GM18499 (cell line): ENCODE measurements around the gene ZBTB7B.

ENCODE experiments used
- ATAC-seq: cut with Tn5 transposase; IDR thresholded peaks from one replicate; pipeline ENCODE4 v1.9.1; 2021; ENCODE audit warnings: moderate number of reproducible peaks; ENCODE audit not compliant: insufficient read depth, unreplicated experiment

Gene ZBTB7B

DNA sequence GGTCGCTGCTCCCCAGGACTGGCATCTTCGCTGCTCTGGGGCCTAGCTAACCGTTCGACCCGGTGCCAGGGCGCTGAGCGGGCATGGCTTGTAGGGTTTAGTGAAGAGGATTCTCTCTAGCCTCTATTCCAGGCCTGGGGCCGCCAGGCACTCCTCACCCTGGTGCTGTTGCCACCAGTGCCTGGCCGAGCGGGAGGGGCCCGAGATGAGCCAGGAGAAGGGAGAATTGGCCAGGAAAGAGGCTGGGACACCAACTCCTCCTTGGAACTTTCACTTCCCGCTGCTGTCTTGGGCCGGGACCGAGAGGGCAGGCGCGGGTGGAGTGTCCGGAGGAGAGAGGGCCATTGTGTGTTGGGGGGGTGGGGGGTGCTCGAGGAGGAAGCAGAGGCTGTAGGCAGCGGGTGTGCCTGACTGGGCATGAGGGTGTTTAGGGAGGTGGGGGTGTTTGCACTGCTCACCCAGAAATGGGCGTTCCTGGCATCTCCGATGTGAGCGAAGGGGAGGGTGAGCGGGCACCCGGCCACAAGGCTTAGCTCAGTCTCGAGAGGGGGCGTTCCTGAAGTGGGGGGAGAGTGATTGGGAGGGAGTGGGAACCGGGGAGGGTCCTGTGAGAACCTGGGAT lies 49.3 kb downstream of the ZBTB7B start:
- no peak for ATAC-seq

DNA sequence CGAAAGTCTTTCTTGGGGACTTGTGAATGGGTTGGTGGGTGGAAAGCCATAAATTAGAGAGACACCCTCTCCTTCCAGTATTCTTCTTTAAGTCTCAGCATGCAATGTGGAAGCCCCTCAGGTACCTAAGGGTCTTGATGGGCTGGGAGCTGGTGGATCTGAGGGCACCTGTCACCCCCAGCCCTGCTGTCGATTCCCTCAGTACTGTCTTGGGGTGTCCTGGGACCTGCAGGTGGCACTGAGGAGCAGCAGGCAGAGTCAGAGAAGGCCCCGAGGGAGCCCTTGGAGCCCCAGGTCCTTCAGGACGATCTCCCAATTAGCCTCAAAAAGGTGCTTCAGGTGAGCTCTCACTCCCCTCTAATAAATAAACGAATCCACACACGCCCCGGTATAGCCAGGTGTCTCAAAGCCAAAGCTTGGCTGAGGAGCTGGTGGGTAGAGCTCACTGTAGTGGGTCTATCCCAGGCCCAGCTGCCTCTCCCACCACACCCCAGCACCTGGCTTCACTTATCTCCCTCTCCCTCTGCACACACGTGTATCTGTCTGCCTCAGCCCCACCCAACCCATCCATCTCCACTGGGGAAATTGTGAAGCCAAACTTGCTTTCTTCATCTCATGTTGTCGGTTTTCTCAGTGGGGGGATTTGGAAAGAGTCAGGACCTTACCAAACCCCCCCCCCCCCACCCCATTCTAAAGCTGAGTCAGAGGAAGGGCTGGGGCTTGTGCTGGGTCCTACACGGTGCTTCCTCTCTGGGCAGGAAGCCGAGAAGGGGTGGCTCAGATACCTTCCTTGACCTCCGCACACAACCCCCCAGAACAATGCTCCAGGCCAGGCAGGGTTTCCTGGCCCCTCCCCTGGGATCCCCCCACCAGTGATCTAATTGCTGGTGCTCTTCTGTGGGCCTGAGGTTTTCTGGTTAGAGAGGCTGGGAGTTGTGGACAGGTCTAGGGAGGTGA lies 50.1 kb downstream of the ZBTB7B start:
- no peak for ATAC-seq

DNA sequence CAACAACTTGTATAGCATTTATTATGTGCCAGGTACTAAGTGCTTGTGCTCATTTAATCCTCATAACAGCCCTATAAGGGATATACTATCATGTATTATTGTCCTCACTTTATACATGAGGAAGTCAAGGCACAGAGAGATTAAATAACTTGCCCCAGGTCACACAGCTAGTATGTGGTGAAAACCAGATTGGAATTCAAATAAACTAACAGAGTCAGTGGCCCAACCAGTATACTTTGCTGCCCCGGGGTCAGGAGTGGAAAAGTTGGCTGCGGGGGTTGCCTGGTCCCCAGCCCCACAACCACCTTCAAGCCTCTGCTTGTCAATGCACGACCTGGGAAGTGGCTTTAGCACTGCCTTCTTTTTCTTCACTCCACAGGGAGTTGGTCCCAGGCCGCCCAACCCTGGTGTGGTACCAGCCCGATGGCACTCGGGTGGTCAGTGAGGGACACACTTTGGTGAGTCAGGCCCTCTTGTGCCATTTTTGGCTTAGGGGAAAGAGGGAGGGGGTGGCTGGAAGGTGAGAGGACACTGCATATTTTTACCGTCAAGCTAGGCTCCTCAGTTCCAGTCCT lies 51.0 kb downstream of the ZBTB7B start:
- ATAC-seq: no peak

DNA sequence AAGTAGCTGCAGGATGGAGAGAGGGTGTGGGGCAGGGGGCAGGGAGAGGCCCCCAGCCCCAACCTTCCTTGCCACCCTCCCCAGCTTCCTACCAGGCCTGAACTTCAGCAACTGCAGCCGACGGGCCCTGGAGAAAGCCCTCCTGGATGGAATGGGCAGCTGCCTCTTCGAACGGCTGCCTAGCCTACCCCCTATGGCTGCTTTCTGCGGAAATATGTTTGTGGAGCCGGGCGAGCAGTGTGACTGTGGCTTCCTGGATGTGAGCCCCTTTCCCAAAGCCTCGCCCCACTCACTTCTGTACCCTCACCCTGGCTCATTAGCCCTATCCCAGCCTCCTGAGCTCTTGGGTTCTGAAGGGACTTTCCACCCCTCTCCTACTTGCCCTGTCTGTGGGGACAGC lies 54.5 kb downstream of the ZBTB7B start:
- ATAC-seq: no peak

DNA sequence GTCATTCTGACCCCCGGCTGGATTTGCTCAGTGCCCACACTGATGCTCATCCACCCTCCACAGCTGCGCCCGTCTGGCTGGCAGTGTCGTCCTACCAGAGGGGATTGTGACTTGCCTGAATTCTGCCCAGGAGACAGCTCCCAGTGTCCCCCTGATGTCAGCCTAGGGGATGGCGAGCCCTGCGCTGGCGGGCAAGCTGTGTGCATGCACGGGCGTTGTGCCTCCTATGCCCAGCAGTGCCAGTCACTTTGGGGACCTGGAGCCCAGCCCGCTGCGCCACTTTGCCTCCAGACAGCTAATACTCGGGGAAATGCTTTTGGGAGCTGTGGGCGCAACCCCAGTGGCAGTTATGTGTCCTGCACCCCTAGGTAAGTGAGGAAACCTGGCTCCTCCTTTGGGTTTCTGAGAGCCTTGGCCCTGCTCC lies 55.2 kb downstream of the ZBTB7B start:
- no peak for ATAC-seq

DNA sequence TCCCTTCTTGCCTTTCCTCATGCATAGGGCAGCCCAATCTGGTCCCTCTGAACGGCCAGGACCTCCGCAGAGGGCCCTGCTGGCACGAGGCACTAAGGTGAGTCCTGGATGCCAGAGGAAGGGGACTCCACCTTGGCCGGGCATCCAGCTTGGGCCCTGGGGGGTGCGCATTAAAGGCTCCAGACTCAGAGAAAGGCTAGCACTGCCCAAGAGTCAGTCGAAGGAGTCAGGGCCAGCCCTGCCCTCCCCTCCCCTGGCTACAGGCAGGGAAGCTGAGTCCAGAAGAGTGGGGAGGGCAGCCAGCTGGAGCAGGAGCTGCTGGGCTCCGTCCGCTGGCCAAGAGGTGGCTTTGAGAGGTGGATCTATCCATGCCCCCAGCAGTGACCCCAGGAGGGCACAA lies 58.1 kb downstream of the ZBTB7B start:
- ATAC-seq: no peak

DNA sequence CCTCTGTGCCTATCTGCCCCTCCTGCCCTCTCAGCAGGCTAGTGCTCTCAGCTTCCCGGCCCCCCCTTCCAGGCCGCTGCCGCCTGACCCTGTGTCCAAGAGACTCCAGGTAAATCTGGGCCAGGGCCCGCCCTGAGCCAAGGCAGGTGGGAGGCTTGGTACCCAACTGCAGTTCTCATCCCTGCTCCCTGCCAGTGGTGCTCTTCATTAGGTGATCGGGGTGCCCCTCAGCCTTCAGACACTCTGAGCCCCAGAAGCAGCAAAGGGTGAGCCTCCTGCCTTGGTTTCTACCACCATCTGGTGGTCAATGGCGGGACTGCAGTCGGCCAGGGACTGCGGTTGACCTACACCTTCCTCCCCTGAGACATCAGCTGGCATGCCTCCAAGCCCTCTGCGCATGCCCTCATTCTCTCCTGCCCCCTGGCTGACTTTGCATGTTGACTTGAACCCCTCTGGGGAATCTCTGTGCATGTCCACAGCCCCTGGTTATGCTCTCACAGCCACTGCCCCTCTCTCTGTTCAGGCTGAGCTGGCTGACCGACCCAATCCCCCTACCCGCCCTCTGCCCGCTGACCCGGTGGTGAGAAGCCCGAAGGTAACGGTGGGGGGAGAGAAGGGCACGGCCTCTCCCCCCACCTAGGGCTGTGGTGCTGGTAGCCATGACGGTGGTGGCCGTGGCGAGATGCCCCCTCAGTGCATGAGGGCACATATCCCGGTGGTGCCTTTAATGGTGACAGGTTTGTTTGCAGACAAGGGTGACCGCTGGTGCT lies 59.0 kb downstream of the ZBTB7B start:
- no peak for ATAC-seq

DNA sequence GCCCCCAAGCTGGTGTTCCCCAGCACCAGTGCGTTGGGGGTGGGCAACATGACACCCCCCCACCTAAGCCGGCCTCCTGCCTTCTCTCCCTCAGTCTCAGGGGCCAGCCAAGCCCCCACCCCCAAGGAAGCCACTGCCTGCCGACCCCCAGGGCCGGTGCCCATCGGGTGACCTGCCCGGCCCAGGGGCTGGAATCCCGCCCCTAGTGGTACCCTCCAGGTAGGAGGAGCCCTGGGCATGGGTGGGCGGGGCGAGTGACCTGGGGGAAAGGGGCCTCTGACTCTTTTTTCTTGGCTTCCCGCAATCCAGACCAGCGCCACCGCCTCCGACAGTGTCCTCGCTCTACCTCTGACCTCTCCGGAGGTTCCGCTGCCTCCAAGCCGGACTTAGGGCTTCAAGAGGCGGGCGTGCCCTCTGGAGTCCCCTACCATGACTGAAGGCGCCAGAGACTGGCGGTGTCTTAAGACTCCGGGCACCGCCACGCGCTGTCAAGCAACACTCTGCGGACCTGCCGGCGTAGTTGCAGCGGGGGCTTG lies 59.6 kb downstream of the ZBTB7B start:
- no peak for ATAC-seq

DNA sequence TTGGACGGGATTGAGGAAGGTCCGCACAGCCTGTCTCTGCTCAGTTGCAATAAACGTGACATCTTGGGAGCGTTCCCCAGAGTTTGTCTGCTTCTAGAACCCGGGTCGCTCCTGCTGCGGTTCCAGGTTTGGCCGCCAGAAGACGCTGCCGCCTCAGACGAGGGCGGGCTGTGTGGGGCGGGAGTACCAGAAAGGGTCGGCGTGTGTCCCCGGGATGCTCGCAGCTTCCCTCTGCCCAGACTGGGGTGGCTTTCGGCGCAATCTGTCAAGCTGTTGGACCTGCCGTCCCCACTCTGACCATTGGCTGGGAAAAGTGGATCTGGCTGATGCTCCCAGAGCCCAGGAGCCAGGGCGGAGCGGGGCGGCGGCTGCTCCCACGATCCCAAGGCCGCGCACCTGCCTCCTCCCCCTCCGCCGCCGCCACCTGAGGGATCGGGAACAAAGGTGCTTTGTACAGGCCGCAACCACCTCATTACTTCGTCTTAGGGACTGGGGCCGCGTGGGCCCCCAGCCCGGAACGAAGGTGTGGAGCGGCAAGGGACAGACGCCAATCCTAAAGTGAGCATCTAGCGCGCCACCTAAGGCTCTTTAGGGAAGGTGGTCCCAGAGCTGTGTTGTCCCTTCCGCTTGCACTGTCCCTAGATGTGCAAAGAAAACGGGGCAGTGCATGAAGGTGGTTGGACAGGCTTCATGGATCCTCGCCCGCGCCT lies 60.3 kb downstream of the ZBTB7B start:
- no peak for ATAC-seq

DNA sequence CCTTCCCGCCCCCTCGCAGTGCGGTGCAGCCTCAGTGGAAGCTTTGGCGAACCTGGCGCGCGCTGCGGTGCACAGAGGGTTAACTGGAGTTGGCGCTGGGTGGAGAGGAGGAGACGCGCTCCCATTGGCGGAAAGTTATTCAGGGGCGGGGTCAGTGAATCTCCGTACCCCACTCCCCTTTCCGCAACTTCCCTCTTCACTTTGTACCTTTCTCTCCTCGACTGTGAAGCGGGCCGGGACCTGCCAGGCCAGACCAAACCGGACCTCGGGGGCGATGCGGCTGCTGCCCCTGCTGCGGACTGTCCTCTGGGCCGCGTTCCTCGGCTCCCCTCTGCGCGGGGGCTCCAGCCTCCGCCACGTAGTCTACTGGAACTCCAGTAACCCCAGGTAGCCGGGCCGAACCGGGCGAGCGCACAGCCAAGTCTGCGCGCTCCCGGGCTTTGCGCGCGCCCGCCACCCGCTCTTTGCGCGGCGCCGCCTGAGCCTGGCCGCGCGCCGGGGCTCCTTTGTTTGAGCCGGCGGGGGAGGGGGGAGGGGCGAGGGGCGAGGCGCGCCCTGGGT lies 61.0 kb downstream of the ZBTB7B start, which contains the start of gene EFNA4:
Gene EFNA4, plus strand, starts transcription at position 191 of the 561 bp plus-strand sequence. Its CDS starts 84 bp downstream, at position 275.
- peak; percentile 43 for ATAC-seq

DNA sequence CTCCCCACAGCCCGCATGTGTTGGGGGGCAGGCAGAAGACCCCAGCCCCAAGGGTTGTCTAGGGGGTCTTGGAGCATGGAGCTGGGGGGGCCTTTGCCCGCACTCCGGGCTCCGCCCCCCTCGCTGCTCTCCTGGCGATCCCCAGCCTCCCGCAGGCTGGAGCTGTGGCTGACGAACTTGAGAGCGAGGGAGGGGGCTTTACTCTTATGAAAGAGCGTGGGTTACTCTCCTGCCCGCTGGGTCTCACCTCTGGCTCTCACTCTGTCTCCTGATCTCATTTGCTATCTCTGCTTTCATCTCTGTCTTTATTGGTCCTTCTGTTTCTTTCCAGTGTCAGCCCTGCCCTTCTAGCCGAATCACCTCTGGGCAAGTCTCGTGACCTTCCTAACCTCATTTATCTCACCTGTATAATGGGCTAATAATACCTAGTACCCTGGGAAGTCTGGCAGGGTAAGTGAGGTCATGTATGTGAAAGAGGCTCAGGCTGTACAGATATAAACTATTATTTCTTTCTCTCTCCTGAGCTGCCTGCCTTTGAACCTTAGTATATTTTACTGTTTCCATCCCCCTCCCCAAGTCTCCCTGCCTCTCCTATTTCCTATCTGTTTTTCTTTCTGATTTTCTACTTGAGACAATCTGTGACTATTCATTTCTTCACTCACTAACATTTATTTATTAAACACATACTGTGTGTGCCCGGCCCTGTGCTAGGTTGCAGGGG lies 61.7 kb downstream of the ZBTB7B start:
- no peak for ATAC-seq

DNA sequence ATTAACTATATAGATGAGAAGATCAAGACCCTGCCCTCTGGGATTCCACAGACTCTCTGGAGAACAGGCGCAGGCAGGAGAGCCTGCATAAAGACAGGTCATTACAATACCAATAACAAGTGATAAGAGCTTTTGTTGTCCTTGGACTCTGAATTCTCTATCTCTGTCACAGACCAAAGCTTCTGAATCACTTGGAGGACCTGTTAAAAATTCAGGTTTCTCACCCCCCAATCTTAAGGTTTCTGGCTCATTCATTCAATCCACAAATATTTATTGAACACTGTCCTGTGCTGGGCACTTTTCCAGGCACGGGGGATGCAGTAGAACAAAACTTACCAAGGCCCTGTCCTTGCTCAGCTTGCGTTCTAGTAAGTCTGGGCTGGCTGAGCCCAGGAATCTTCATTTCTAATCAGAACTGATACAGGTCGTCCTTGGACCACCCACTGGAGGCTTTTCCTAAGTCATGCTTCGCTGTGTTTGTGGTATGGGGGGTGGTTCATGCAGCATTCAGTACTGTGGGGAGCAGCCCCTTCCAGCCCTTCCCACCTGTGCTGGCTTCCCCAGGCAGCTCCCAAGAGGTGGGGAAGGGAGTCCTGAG lies 62.3 kb downstream of the ZBTB7B start:
- no peak for ATAC-seq

DNA sequence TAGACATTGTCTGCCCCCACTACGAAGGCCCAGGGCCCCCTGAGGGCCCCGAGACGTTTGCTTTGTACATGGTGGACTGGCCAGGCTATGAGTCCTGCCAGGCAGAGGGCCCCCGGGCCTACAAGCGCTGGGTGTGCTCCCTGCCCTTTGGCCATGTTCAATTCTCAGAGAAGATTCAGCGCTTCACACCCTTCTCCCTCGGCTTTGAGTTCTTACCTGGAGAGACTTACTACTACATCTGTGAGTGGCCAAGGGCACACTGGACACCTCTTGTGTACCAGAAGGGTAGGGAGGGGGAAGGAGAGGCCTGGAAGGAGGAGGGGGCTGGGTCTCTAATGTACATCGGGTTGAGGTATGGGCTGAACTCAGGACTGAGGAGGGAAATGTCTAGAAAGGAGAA lies 64.2 kb downstream of the ZBTB7B start:
- no peak for ATAC-seq
